IPS-18a (cell line): ENCODE results near the gene CLTC.
"Not testable (repeated sequence)": the region's sequence is repeated elsewhere in the genome, so short reads cannot be mapped to it uniquely, and the experiment has no call there.

Experiments
- H3K27ac ChIP-seq: one replicate; pipeline ENCODE4 v1.5.1; 2013; ENCODE audit warnings: low read length
- H3K27me3 ChIP-seq: one replicate; pipeline ENCODE4 v1.6.1; 2013; ENCODE audit warnings: mild to moderate bottlenecking, low read length; ENCODE audit not compliant: control insufficient read depth, insufficient read depth
- H3K36me3 ChIP-seq: one replicate; pipeline ENCODE4 v1.6.1; 2013; ENCODE audit warnings: low read depth, low read length; ENCODE audit not compliant: control insufficient read depth
- H3K4me1 ChIP-seq: one replicate; pipeline ENCODE4 v1.6.1; 2013; ENCODE audit warnings: low read depth, low read length; ENCODE audit not compliant: control insufficient read depth
- H3K4me3 ChIP-seq: one replicate; pipeline ENCODE4 v1.5.1; 2013; ENCODE audit warnings: low read length
- H3K9ac ChIP-seq: one replicate; pipeline ENCODE4 v1.6.1; 2013; ENCODE audit warnings: mild to moderate bottlenecking, low read length, moderate library complexity
- H3K9me3 ChIP-seq: one replicate; pipeline ENCODE4 v1.6.1; 2013; ENCODE audit warnings: low read depth, low read length; ENCODE audit not compliant: control insufficient read depth

CLTC gene

DNA sequence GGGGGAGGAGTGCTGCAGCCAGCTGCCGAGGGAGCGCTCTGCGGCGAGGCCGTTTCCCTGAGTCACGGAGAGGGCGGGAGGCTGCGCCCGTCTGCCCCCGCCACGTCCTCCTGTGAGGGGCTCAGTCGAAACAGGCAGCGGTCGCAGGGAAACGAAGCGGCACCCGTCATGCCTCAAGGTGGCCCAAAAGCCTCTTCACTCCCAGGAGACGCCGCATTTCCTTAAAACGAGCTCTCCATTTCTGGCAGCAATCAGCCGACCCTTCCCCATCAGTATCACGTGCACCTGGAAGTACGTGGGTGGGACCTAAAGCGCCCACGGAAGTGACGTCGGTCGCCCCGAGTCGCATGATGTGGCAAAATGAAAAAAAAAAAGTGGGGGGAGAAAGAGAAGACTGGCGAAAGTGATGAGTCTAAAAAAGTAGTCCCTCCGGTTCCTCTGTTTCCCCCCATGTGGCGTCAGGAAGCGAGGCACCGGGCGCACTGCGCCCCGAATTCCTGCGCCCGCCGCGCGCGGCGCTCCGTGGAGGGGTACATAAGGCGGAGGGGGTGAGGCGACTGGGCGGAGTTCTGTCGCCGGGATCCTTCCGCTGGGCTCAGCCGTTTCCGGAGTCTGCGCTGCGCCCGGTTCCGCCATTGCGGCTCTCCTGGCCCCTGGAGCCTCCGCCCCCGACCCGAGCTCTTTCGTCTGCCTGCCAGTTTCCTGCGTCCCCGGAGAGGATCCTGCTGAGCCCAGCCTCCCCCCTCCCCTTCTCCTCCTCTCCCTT is at the start of gene CLTC:
CLTC (plus strand) TSS at position 598 of the 766 bp plus-strand sequence. CDS start 237 bp downstream, outside the sequence.
- Histone ChIP-seq H3K27me3 (no peaks in the 10 kb centered on the region), H3K9ac (peak within 1 kb of the TSS; percentile 88), H3K4me1 (peaks cover 23% of the 10 kb centered on the region), H3K4me3 (peak within 1 kb of the TSS; percentile 95), H3K27ac (peak within 1 kb of the TSS; percentile 94), H3K9me3 (no peaks in the 10 kb centered on the region), H3K36me3 (no peaks in the 10 kb centered on the region)

DNA sequence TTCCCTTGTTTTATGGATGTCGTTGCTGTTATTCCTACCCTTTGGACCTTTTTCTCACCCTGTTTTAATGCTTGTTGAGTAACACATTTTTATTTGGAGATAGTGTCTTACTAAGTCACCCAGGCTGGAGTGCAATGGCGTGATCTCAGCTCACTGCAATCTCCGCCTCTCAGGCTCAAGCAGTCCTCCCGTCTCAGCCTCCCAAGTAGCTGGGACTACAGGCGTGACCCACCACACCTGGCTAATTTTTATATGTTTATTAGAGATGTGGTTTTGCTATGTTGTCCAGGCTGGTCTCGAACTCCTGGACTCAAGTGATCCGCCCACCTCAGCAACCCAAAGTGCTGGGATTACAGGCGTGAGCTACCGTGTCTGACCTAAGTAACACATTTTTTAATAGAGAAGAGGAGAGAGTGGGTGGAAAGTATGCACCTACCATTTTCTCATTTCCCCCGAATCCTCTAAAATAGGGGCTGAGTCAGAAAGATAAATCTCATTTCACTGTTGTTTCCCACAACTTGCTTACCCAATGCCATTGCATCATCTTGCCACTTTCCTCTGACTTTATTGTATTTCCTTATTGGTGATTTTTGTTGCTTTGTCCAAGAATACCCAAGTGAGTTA is 47.3 kb upstream of the CLTC start:
- Histone ChIP-seq H3K36me3 (peaks cover 5% of the 10 kb centered on the region), H3K9ac (no peak overlapping the region), H3K4me1 (no peaks in the 10 kb centered on the region), H3K9me3 (no peaks in the 10 kb centered on the region), H3K27ac (no peak overlapping the region), H3K4me3 (no peak overlapping the region), H3K27me3 (no peaks in the 10 kb centered on the region)

DNA sequence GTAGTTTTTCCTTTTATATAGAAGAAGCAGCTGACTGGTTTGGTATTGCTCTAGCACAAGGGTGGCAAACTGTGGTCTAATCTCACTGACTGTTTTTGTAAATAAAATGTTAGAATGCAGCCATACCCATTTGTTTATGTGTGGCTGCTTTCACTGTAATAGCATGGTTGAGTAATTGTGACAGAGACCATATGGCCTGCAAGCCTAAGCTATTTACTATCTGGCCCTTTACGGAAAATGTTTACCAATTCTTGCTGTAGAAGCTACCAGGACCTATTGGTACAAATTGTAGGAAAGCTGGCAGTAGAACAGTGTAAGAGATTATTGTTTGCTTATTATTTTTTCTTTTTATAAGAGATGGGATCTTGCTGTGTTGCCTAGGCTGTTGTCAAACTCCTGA is 35.5 kb upstream of the CLTC start:
- H3K9ac ChIP-seq = not testable (repeated sequence)

DNA sequence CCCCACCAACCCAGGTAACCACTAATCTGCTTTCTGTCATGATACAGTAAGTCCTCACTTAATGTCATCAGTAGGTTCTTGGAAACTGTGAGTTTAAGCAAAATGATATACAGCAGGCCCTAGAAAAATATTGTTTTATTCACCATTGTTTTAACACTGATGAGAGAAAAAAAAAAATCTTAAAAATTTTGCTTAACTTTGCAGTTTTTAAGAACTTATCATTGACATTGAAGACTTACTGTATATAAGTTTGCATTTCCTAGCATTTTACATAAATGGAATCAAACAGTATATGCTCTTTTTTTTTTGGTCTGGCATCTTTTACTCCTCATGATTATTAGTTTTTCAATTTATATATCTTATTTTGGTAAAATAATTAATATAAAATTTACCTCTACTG is 19.5 kb upstream of the CLTC start:
- peaks cover 14% of the 10 kb centered on the region for H3K36me3 ChIP-seq

More for the DNA sequence above, 35.5 kb upstream of the CLTC start:
- H3K36me3 ChIP-seq, H3K9me3 ChIP-seq, H3K4me1 ChIP-seq, H3K27me3 ChIP-seq, H3K27ac ChIP-seq, H3K4me3 ChIP-seq: not testable (repeated sequence)

DNA sequence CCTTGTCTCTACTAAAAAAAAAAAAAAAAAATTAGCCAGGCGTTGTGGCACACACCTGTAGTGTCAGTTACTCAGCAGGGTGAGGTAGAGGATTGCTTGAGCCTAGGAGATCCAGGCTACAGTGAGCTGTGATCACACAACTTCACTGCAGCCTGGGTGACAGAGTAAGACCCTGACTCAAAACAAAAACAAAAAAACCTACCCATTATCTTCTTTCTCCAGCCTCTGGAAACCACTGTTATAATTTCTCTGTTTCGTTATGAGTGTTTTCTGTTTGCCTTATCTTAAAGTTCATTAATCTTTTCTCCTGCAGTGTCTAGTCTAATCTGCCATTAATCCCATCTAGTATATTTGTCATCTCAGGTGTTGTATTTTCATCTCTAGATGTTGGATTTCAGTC is 18.6 kb upstream of the CLTC start:
- H3K27ac ChIP-seq = no peak overlapping the region
- no peak overlapping the region for H3K9ac ChIP-seq
- H3K4me3 ChIP-seq = no peak overlapping the region
- H3K9me3 ChIP-seq = no peaks in the 10 kb centered on the region
- H3K27me3 ChIP-seq = no peaks in the 10 kb centered on the region
- H3K36me3 ChIP-seq = peaks cover 20% of the 10 kb centered on the region
- no peaks in the 10 kb centered on the region for H3K4me1 ChIP-seq

More for the DNA sequence above, 19.5 kb upstream of the CLTC start:
- no peak overlapping the region for H3K27ac ChIP-seq
- no peaks in the 10 kb centered on the region for H3K4me1 ChIP-seq
- no peak overlapping the region for H3K9ac ChIP-seq
- H3K27me3 ChIP-seq = no peaks in the 10 kb centered on the region
- no peak overlapping the region for H3K4me3 ChIP-seq
- no peaks in the 10 kb centered on the region for H3K9me3 ChIP-seq

DNA sequence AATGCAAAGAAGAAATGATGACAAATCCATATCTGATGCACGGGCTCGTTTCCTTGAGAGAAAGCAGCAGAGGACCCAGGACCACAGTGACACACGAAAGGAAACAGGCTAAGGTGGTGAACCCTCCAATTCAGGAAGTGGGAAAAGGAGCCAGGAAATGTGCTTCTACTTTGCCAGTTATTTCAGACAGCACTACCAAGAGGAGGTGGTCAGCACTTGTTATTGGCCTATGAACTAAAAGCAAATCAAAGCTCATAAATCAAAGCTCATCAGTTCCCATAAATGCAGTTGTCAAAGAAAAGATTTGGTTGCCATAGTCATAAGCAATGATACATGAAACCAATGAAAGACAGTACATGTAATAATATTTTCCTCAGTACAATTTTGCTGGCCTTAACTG is 12.6 kb upstream of the CLTC start:
- H3K9ac ChIP-seq = no peak overlapping the region
- no peaks in the 10 kb centered on the region for H3K27me3 ChIP-seq
- no peak overlapping the region for H3K4me3 ChIP-seq
- peaks cover 20% of the 10 kb centered on the region for H3K36me3 ChIP-seq
- H3K4me1 ChIP-seq = no peaks in the 10 kb centered on the region
- no peaks in the 10 kb centered on the region for H3K9me3 ChIP-seq
- H3K27ac ChIP-seq = no peak overlapping the region

DNA sequence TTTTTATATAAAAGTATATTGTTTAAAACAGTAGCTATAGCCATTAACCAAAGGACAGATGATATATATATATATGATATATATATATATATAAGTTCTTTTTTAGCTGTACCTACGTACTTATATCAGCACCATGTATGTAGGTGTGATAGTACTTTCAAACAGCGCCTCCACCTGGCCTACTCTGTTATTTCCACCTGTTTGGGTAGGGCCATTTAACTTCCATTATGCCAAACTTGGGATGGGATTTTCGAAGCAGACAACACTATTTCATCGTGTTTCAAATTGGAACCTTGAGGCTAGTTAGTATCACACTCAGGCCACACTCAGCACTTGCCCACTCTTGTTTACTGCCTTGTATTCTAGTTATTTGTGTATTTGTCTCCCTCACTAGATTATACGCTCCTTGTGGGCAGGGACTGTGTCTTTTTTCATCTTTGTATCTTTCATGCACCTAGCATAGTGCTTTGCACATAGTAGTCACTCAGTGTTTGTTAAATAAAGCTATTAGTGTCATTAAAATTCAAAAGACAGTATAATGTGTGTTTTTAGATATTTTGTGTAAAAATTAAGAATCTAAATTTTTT is 11.8 kb upstream of the CLTC start:
- H3K4me3 ChIP-seq = no peak overlapping the region
- no peaks in the 10 kb centered on the region for H3K27me3 ChIP-seq
- H3K27ac ChIP-seq = no peak overlapping the region
- H3K36me3 ChIP-seq = peaks cover 16% of the 10 kb centered on the region
- no peaks in the 10 kb centered on the region for H3K9me3 ChIP-seq
- H3K4me1 ChIP-seq = no peaks in the 10 kb centered on the region
- no peak overlapping the region for H3K9ac ChIP-seq

DNA sequence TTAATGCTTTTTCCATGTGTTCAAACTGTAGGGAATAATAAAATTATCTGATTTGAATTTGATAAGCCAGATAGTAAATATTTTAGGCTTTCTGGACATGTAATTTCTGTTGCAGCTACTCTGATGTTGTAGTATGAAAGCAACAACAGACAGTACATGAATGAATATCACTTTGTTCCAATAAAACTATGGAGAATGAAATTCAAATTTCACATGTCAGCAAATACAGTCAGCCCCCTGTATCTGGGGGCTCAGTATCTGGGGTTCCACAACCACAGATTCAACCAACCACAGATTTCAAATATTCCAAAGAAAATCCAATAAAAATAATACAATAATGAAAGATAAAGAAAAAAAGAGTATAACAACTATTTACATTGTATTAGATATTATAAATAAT is 8.2 kb upstream of the CLTC start:
- H3K9me3 ChIP-seq = no peaks in the 10 kb centered on the region
- no peak overlapping the region for H3K4me3 ChIP-seq
- no peaks in the 10 kb centered on the region for H3K27me3 ChIP-seq
- H3K27ac ChIP-seq = no peak overlapping the region
- no peak overlapping the region for H3K9ac ChIP-seq
- H3K4me1 ChIP-seq = no peaks in the 10 kb centered on the region
- peaks cover 8% of the 10 kb centered on the region for H3K36me3 ChIP-seq

DNA sequence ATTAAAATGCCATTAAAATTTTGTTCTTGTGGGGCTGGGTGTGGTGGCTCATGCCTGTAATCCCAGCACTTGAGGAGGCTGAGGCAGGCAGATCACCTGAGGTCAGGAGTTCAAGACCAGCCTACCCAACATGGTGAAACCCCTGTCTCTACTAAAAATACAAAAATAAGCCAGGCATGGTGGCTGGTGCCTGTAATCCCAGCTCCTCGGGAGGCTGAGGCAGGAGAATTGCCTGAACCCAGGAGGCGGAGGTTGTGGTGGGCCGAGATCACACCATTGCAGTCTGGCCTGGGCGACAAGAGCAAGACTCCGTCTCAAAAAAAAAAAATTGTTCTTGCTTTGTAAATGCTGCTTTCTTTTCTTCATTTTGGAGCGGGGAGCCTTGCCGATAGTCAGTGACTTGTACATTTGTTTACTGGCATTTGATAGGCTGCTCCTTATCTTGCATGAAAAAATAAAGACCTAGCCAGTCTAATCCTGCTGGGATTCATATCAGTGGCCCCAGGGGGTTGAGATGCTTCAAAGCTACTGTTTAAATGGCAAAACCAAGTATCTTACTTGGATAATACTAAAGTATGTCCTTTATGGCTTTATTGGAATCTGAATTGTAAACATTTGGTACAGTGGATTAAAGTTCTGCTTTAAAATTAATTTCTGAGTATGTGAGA is 3.3 kb upstream of the CLTC start:
- H3K9me3 ChIP-seq = no peaks in the 10 kb centered on the region
- H3K27me3 ChIP-seq = no peaks in the 10 kb centered on the region
- no peak overlapping the region for H3K9ac ChIP-seq
- H3K4me1 ChIP-seq = peaks cover 10% of the 10 kb centered on the region
- H3K36me3 ChIP-seq = no peaks in the 10 kb centered on the region
- no peak overlapping the region for H3K4me3 ChIP-seq
- H3K27ac ChIP-seq = no peak overlapping the region

DNA sequence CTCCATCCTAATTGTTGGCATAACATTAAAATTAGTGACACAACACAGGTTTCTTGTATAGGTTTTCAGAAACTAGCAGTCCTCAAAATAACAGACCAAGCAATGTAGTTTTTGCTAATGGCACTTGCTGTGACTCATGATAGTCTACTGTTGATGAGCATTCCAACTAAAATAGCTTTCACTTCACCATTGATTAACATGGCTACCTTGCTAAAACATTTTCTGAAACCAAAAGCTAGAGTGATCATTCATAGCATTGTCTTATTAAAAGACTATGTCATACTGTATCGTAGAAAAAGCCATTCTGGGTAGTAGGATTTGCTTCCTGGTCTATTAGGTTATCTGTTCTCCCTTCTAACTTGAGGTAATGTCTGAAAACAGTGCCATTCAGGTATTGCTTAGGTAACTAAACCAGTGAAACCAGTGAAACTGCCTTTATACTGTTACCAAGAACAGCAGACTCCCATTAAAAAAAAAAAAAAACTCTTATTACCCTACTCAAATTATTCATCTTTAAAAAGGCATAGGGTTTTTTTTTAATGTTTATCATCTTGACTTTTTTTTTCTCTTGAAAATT is 2.5 kb upstream of the CLTC start:
- Histone ChIP-seq H3K27ac (no peak overlapping the region), H3K9me3 (no peaks in the 10 kb centered on the region), H3K9ac (peak overlapping the region; percentile 88), H3K4me3 (peak overlapping the region; percentile 95), H3K27me3 (no peaks in the 10 kb centered on the region), H3K4me1 (peaks cover 15% of the 10 kb centered on the region), H3K36me3 (no peaks in the 10 kb centered on the region)

DNA sequence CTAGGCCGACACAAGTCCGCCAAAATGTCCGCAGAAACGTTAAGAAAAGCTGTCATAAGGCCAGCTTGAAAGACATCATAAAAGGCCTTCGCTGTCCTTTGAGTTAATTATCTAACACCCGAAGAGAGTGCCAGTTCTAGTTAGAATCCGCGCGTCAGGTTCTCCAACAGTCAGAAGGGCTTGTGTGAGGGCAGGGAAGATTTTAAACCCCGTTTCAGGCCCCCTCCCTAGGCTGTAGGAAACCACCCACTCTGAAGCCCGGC is 729 bp upstream of the CLTC start:
- H3K4me1 ChIP-seq = peaks cover 23% of the 10 kb centered on the region

More for the DNA sequence above, 729 bp upstream of the CLTC start:
- no peaks in the 10 kb centered on the region for H3K27me3 ChIP-seq
- no peaks in the 10 kb centered on the region for H3K9me3 ChIP-seq
- H3K36me3 ChIP-seq = no peaks in the 10 kb centered on the region
- peak overlapping the region; percentile 88 for H3K9ac ChIP-seq
- peak overlapping the region; percentile 94 for H3K27ac ChIP-seq
- H3K4me3 ChIP-seq = peak overlapping the region; percentile 95
